Measurements from ENCODE around the gene HSPB8. TPM values are rescaled to one million over a fixed set of nuclear protein-coding genes. Genes with fewer than 3 reads are reported as not detected.

HSPB8 gene
- total and polyA plus RNA-seq, 2 of the 4 experiments (the other 2 are of a cell fraction) = 12.9 to 25.8 TPM

GRCh38 chr12:119177056-119177325 lies 1.7 kb upstream of the HSPB8 start:
- H4K8ac ChIP-seq (ENCODE audit: low read depth in 2 of 2, low read length in 2 of 2) = no peak overlapping the region; a peak in 1 of 4 replicates
- no peak overlapping the region for H3K4ac ChIP-seq (ENCODE audit: low read depth, low read length)
- intact Hi-C loops (cut with micrococcal nuclease) (loop anchor here (10.0 kb wide), 1 partner anchor 772 kb away; no protein-coding TSS in a partner anchor), in situ Hi-C loops (cut with MboI; ENCODE audit: low sequenced_read_pairs) (loop anchor here (25.0 kb wide), 1 partner anchor 765 kb away; no protein-coding TSS in a partner anchor), dilution Hi-C loops (cut with HindIII; ENCODE audit: low sequenced_read_pairs, unreplicated experiment) (no loop called here)
- H3K18ac ChIP-seq (ENCODE audit: low read depth, low read length) = no peak overlapping the region
- no peaks in the 10 kb centered on the region for H3K9me3 ChIP-seq (ENCODE audit: control insufficient read depth, insufficient read depth, low read length)
- no peak for ATAC-seq (ENCODE audit: low read depth)
- H3K79me1 ChIP-seq (ENCODE audit: low read depth in 1 of 2, low read length in 2 of 2) = peaks cover 15 to 17% of the 10 kb centered on the region in 2 experiments
- no peak overlapping the region for H4K5ac ChIP-seq (ENCODE audit: low read depth, low read length)
- 0 out of 3 replicates have a peak overlapping the region, but pooled peaks have one; percentile 35 for H2BK15ac ChIP-seq (ENCODE audit: low read depth, low read length)
- H3K4me1 ChIP-seq (ENCODE audit: control insufficient read depth, insufficient read depth, low read length) = peaks cover 11% of the 10 kb centered on the region
- no peak for DNase-seq
- H2AK5ac ChIP-seq (ENCODE audit: low read depth, low read length) = no peak overlapping the region
- no peaks in the 10 kb centered on the region for H3K36me3 ChIP-seq (ENCODE audit: control insufficient read depth, insufficient read depth, low read length)
- no peak overlapping the region for H3K4me2 ChIP-seq (ENCODE audit: low read depth, low read length)
- H4K91ac ChIP-seq (ENCODE audit: insufficient read depth, low read depth, low read length) = no peak overlapping the region
- ChIA-PET POLR2A (ENCODE audit: unreplicated experiment) (no interaction called here), CTCF (interaction anchor here (1.7 kb wide), 1 partner anchor 12 kb away, joined by 3 read pairs; no protein-coding TSS in a partner anchor)
- no peak overlapping the region for H3K14ac ChIP-seq (replicated peaks; ENCODE audit: low read depth, low read length)
- TF ChIP-seq CTCF (conservative IDR thresholded peaks at IDR 0.05; ENCODE audit: low read depth, low read length) (no peak), USF2 (IDR thresholded peaks at IDR 0.05; ENCODE audit: low read depth, low read length) (no peak), RFX5 (IDR thresholded peaks at IDR 0.05; ENCODE audit: low read depth, low read length) (no peak), FOS (IDR thresholded peaks at IDR 0.05; ENCODE audit: low read depth, low read length) (no peak), MAZ (IDR thresholded peaks at IDR 0.05; ENCODE audit: borderline replicate concordance, low read depth, low read length) (no peak), CHD1 (IDR thresholded peaks at IDR 0.05; ENCODE audit: low read depth, low read length) (no peak), POLR2A (IDR thresholded peaks at IDR 0.05; ENCODE audit: low read depth, low read length) (no peak), RAD21 (IDR thresholded peaks at IDR 0.05; ENCODE audit: low read length) (no peak), SMC3 (IDR thresholded peaks at IDR 0.05; ENCODE audit: low read depth, low read length) (no peak), MXI1 (IDR thresholded peaks at IDR 0.05; ENCODE audit: borderline replicate concordance, low read depth, low read length) (no peak), BHLHE40 (IDR thresholded peaks at IDR 0.05; ENCODE audit: low read depth, low read length) (no peak), RCOR1 (IDR thresholded peaks at IDR 0.05; ENCODE audit: insufficient replicate concordance, low read length) (no peak), ELK1 (IDR thresholded peaks at IDR 0.05; ENCODE audit: borderline replicate concordance, low read depth, low read length) (no peak)
- H2AFZ ChIP-seq (replicated peaks; ENCODE audit: low read length, poor library complexity) = no peak overlapping the region
- no peak overlapping the region for H2BK5ac ChIP-seq (ENCODE audit: low read depth, low read length, poor library complexity, severe bottlenecking)
- H4K20me1 ChIP-seq (ENCODE audit: insufficient read depth, low read length) = no peaks in the 10 kb centered on the region
- peak overlapping the region; percentile 36; the same call in 1 of the 2 replicates for H2BK120ac ChIP-seq (ENCODE audit: low read depth, low read length)
- no TSS peak for BruUV-seq (replicated peaks)
- no peak overlapping the region for H3K56ac ChIP-seq (ENCODE audit: extremely low read depth, insufficient read depth, low read length)
- no peak overlapping the region for H2AK9ac ChIP-seq (replicated peaks; ENCODE audit: low read depth, low read length, poor library complexity)
- H3K27me3 ChIP-seq (ENCODE audit: control insufficient read depth, insufficient read depth, low read length) = peaks cover 2% of the 10 kb centered on the region; the same call in 1 of the 2 replicates
- H3K9ac ChIP-seq (ENCODE audit: low read depth, low read length) = no peak overlapping the region
- H3K27ac ChIP-seq (ENCODE audit: insufficient read depth, low read length) = no peak overlapping the region
- H3K4me3 ChIP-seq (ENCODE audit: insufficient read depth, low read depth, low read length) = no peak overlapping the region
- no peak overlapping the region for H3K23ac ChIP-seq (ENCODE audit: low read depth, low read length)
- H2BK20ac ChIP-seq (ENCODE audit: low read depth, low read length) = no peak overlapping the region
- whole genome bisulfite sequencing, 2 experiments (ENCODE audit: extremely low coverage in 2 of 2, insufficient read length in 1 of 2) = no CpG with 5 or more reads among the region's 4 CpGs
- H3K9me1 ChIP-seq (ENCODE audit: insufficient read depth, low read length) = no peaks in the 10 kb centered on the region; the same call in 1 of the 2 replicates

Measured in IMR-90 (cell line).